Trophoblast cell (in vitro differentiated cells and primary cell): ENCODE results near the gene TMIE.
"Not testable (repeated sequence)": the region's sequence is repeated elsewhere in the genome, so short reads cannot be mapped to it uniquely, and the experiment has no call there.

ENCODE experiments used
- DNase-seq, 2 donors: peaks; one replicate each; pipeline ENCODE4 v3.0.0-alpha.2; 2016
- H2AFZ ChIP-seq: 2 replicates; pipeline ENCODE4 v1.6.1; 2013; ENCODE audit warnings: low read length, moderate library complexity, mild to moderate bottlenecking; ENCODE audit not compliant: insufficient read depth, poor library complexity
- H2AK5ac ChIP-seq: 2 replicates; pipeline ENCODE4 v1.6.1; 2013; ENCODE audit warnings: mild to moderate bottlenecking, low read length
- H2BK120ac ChIP-seq: 2 replicates; pipeline ENCODE4 v1.6.1; 2013; ENCODE audit warnings: low read length, mild to moderate bottlenecking, moderate library complexity; ENCODE audit not compliant: insufficient read depth, poor library complexity
- H2BK12ac ChIP-seq: 2 replicates; pipeline ENCODE4 v1.6.1; 2013; ENCODE audit warnings: mild to moderate bottlenecking, low read length, moderate library complexity
- H2BK5ac ChIP-seq: 2 replicates; pipeline ENCODE4 v1.6.1; 2013; ENCODE audit warnings: low read length, low read depth, moderate library complexity, mild to moderate bottlenecking; ENCODE audit not compliant: poor library complexity
- H3K14ac ChIP-seq: 2 replicates; pipeline ENCODE4 v1.6.1; 2013; ENCODE audit warnings: mild to moderate bottlenecking, low read length
- H3K18ac ChIP-seq: 2 replicates; pipeline ENCODE4 v1.6.1; 2013; ENCODE audit warnings: mild to moderate bottlenecking, low read length
- H3K23ac ChIP-seq: 2 replicates; pipeline ENCODE4 v1.6.1; 2013; ENCODE audit warnings: low read length
- H3K27ac ChIP-seq: 2 replicates; pipeline ENCODE4 v1.5.1; 2013; ENCODE audit warnings: low read depth, mild to moderate bottlenecking, inconsistent platforms, low read length, moderate library complexity
- H3K27me3 ChIP-seq: 2 replicates; pipeline ENCODE4 v1.6.1; 2013; ENCODE audit warnings: inconsistent platforms, mild to moderate bottlenecking, low read length, moderate library complexity; ENCODE audit not compliant: insufficient read depth
- H3K36me3 ChIP-seq, 2 experiments: 1 replicate in 1 of 2; 2 replicates in 1 of 2; pipeline ENCODE4 v1.6.1; 2013; ENCODE audit warnings: low read length in 2 of 2, mild to moderate bottlenecking in 2 of 2, moderate library complexity in 1 of 2; ENCODE audit not compliant: insufficient read depth in 2 of 2, control insufficient read depth in 1 of 2
- H3K4ac ChIP-seq: 2 replicates; pipeline ENCODE4 v1.6.1; 2013; ENCODE audit warnings: low read depth, mild to moderate bottlenecking, low read length, moderate library complexity
- H3K4me1 ChIP-seq, 2 experiments: 1 replicate in 1 of 2; 2 replicates in 1 of 2; pipeline ENCODE4 v1.6.1; 2013; ENCODE audit warnings: low read length in 2 of 2, mild to moderate bottlenecking in 2 of 2, moderate library complexity in 1 of 2; ENCODE audit not compliant: insufficient read depth in 2 of 2, control insufficient read depth in 1 of 2
- H3K4me2 ChIP-seq: 2 replicates; pipeline ENCODE4 v1.6.1; 2013; ENCODE audit warnings: inconsistent platforms, mild to moderate bottlenecking, low read length, moderate library complexity
- H3K4me3 ChIP-seq: 2 replicates; pipeline ENCODE4 v1.5.1; 2013; ENCODE audit warnings: mild to moderate bottlenecking, low read depth, low read length, inconsistent platforms
- H3K79me1 ChIP-seq: one replicate; pipeline ENCODE4 v1.6.1; 2013; ENCODE audit warnings: low read length
- H3K79me2 ChIP-seq: 2 replicates; pipeline ENCODE4 v1.6.1; 2013; ENCODE audit warnings: low read length, mild to moderate bottlenecking; ENCODE audit not compliant: control insufficient read depth, insufficient read depth, poor library complexity
- H3K9ac ChIP-seq: 2 replicates; pipeline ENCODE4 v1.6.1; 2013; ENCODE audit warnings: mild to moderate bottlenecking, low read length
- H3K9me3 ChIP-seq: 2 replicates; pipeline ENCODE4 v1.6.1; 2013; ENCODE audit warnings: low read depth, mild to moderate bottlenecking, control low read depth, inconsistent platforms, low read length; ENCODE audit not compliant: insufficient read depth
- H4K12ac ChIP-seq: 2 replicates; pipeline ENCODE4 v1.6.1; 2013; ENCODE audit warnings: low read depth, mild to moderate bottlenecking, low read length, moderate library complexity
- H4K8ac ChIP-seq: 2 replicates; pipeline ENCODE4 v1.6.1; 2013; ENCODE audit warnings: low read depth, mild to moderate bottlenecking, low read length, moderate library complexity
- H4K91ac ChIP-seq: one replicate; pipeline ENCODE4 v1.6.1; 2013; ENCODE audit warnings: low read depth, mild to moderate bottlenecking, low read length, moderate library complexity
- WGBS: extraction: QIAGEN DNeasy Blood & Tissue Kit; methylation state at CpG from one replicate; pipeline ENCODE4 v1.1.7; 2013; ENCODE audit warnings: missing lambda C conversion rate; ENCODE audit not compliant: insufficient read length, insufficient coverage; ENCODE audit errors: extremely low coverage; 5-methylcytosine and 5-hydroxymethylcytosine counted together

The TMIE gene

DNA sequence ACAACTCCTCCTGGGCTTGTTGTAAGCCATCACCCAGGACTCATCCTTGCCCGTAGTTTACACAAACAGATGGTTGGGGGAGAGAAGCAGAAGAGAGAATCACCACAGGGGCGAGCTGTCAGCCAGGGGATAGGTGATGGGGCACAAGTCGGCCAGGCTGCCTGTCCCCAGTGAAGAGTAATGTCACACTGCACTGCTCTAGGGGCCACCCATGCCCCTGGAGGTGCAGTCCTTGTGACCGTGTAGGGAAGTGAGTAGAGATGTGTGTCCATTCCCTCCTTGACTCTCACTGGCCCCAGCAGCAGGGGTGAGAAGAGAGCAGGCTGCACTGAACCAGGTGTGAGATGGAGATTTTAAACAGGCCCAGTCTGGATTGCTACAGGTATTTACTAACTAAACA, 33.6 kb downstream of the TMIE start:
- H3K27me3 ChIP-seq: no peaks in the 10 kb centered on the region
- H2AFZ ChIP-seq: no peak overlapping the region
- no peak overlapping the region for H3K4me3 ChIP-seq
- no peak overlapping the region for H3K4me2 ChIP-seq
- H3K23ac ChIP-seq: no peak overlapping the region
- H4K91ac ChIP-seq: no peak overlapping the region
- H3K14ac ChIP-seq: no peak overlapping the region
- H3K4ac ChIP-seq: no peak overlapping the region
- H2BK12ac ChIP-seq: no peak overlapping the region
- H2AK5ac ChIP-seq: no peak overlapping the region
- H3K9ac ChIP-seq: no peak overlapping the region
- no peaks in the 10 kb centered on the region for H3K36me3 ChIP-seq
- no peak overlapping the region for H3K18ac ChIP-seq
- H4K12ac ChIP-seq: no peak overlapping the region
- H2BK5ac ChIP-seq: no peak overlapping the region
- no peaks in the 10 kb centered on the region for H3K79me1 ChIP-seq
- H2BK120ac ChIP-seq: no peak overlapping the region
- WGBS: no CpG with 5 or more reads among the region's 4 CpGs
- no peaks in the 10 kb centered on the region for H3K79me2 ChIP-seq
- H3K9me3 ChIP-seq: no peaks in the 10 kb centered on the region
- H3K4me1 ChIP-seq: no peaks in the 10 kb centered on the region
- H3K27ac ChIP-seq: no peak overlapping the region
- DNase-seq: no peak
- H4K8ac ChIP-seq: no peak overlapping the region

DNA sequence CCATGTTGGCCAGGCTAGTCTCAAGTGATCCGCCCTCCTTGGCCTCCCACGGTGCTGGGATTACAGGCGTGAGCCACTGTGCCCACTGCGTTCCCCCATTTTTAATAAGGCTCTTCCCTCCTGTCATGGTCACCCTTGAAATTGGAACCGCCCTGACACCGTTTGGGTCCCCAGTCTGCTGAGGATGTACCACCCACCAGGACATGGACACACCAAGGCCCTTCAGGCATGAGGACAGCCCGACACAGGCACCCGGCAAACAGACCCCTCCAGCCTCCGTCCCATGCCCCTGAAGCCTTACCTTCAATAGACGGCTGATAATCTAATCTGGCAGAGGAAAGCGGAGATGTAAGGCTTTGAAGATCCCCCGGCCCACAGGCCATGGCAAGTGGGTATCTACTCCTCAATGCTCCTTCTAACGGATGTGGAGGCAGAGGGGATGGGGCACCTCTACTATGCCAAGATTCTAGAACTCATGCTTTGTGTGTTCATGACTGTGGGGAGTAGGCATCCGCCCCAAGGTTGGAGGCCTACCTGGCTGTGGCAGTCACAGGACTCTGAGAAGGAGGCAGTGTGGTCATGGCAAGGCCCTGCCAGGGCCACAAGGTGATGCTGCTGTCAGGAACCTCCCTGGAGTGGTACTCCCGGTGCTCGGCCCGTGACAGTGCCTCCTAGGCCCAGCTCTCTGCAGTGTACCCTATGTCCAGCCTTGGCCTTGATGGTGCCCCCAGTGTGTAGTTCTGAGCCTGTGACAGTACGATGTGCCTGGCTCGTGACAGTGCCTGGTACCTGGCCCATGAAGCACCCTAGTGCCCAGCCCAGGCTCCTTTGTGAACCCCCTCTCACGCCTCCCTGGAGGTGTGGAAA, 35.0 kb downstream of the TMIE start:
- H3K23ac ChIP-seq: no peak overlapping the region
- WGBS: no CpG with 5 or more reads among the region's 20 CpGs
- H3K36me3 ChIP-seq: no peaks in the 10 kb centered on the region
- no peaks in the 10 kb centered on the region for H3K79me1 ChIP-seq
- no peak overlapping the region for H2AFZ ChIP-seq
- no peak overlapping the region for H3K9ac ChIP-seq
- H2BK12ac ChIP-seq: no peak overlapping the region
- no peak overlapping the region for H4K12ac ChIP-seq
- no peak overlapping the region for H2AK5ac ChIP-seq
- no peak overlapping the region for H3K4me3 ChIP-seq
- H3K4me1 ChIP-seq: no peaks in the 10 kb centered on the region
- H3K79me2 ChIP-seq: no peaks in the 10 kb centered on the region
- H3K27me3 ChIP-seq: no peaks in the 10 kb centered on the region
- H3K4me2 ChIP-seq: no peak overlapping the region
- H3K9me3 ChIP-seq: no peaks in the 10 kb centered on the region
- no peak overlapping the region for H4K8ac ChIP-seq
- no peak overlapping the region for H2BK120ac ChIP-seq
- DNase-seq: no peak
- no peak overlapping the region for H3K4ac ChIP-seq
- no peak overlapping the region for H3K14ac ChIP-seq
- no peak overlapping the region for H2BK5ac ChIP-seq
- no peak overlapping the region for H3K18ac ChIP-seq
- no peak overlapping the region for H3K27ac ChIP-seq
- H4K91ac ChIP-seq: no peak overlapping the region

DNA sequence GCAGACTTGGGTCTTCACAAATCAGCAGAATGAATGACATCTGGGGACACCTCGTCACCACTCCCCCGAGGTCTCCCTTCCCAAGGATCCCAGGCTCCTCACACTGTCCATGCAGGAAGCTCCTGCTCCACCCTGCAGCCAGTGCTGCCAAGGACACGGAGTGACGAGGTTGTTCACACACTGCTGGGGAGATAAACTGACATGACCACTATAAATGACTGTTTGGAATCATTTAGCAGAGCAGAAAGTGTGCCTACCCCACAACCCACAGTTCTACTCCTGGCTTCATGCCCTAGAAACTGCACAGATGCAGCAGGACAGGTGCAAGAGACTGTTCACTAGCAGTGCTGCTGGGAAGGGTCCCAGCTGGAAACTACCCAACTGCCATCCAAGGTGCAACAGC, 36.1 kb downstream of the TMIE start:
- H2BK120ac ChIP-seq: no peak overlapping the region
- WGBS: no CpG with 5 or more reads among the region's 4 CpGs
- H3K14ac ChIP-seq: no peak overlapping the region
- H3K23ac ChIP-seq: no peak overlapping the region
- no peaks in the 10 kb centered on the region for H3K79me1 ChIP-seq
- H4K8ac ChIP-seq: no peak overlapping the region
- H2BK12ac ChIP-seq: no peak overlapping the region
- no peaks in the 10 kb centered on the region for H3K79me2 ChIP-seq
- H3K9me3 ChIP-seq: no peaks in the 10 kb centered on the region
- no peaks in the 10 kb centered on the region for H3K36me3 ChIP-seq
- H2BK5ac ChIP-seq: no peak overlapping the region
- no peaks in the 10 kb centered on the region for H3K27me3 ChIP-seq
- no peak overlapping the region for H2AFZ ChIP-seq
- H2AK5ac ChIP-seq: no peak overlapping the region
- no peaks in the 10 kb centered on the region for H3K4me1 ChIP-seq
- H3K9ac ChIP-seq: no peak overlapping the region
- no peak for DNase-seq
- no peak overlapping the region for H3K18ac ChIP-seq
- H3K27ac ChIP-seq: no peak overlapping the region
- no peak overlapping the region for H3K4me2 ChIP-seq
- no peak overlapping the region for H4K91ac ChIP-seq
- no peak overlapping the region for H3K4ac ChIP-seq
- H3K4me3 ChIP-seq: no peak overlapping the region
- H4K12ac ChIP-seq: no peak overlapping the region

DNA sequence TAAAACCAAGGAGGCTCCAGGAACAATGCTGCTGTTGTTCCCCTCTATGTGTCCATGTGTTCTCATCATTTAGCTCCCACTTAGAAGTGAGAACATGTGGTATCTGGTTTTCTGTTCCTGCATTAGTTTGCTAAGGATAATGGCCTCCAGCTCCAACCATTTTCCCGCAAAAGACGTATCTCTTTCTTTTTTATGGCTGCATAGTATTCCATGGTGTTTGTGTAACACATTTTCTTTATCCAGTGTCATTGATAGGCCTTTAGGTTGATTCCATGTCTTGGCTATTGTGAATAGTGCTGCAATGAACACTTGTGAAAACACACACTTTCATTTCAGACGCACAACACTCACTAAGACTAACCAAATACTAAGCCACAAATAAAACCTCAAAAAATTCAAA, 38.4 kb downstream of the TMIE start:
- H3K27ac ChIP-seq, H3K23ac ChIP-seq, H3K4ac ChIP-seq, H3K4me1 ChIP-seq, H2AFZ ChIP-seq, H4K8ac ChIP-seq, H3K79me2 ChIP-seq, H3K9ac ChIP-seq, DNase-seq, H4K12ac ChIP-seq, H3K9me3 ChIP-seq, H2AK5ac ChIP-seq, H3K14ac ChIP-seq, H3K4me3 ChIP-seq, H3K4me2 ChIP-seq, H2BK120ac ChIP-seq, H3K36me3 ChIP-seq, H2BK5ac ChIP-seq, H3K79me1 ChIP-seq, H4K91ac ChIP-seq, H3K27me3 ChIP-seq, H2BK12ac ChIP-seq, H3K18ac ChIP-seq: not testable (repeated sequence)
- no CpG with 5 or more reads among the region's 3 CpGs for WGBS
